Globus pallidus (tissue), 1 donor: ENCODE results near the gene ASMT.
"Not testable (repeated sequence)": the region's sequence is repeated elsewhere in the genome, so short reads cannot be mapped to it uniquely, and the experiment has no call there.

Experiments used
- DNase-seq: peaks from one replicate; pipeline ENCODE4 v3.0.0-alpha.2; 2015; ENCODE audit warnings: low spot score

The ASMT gene

DNA sequence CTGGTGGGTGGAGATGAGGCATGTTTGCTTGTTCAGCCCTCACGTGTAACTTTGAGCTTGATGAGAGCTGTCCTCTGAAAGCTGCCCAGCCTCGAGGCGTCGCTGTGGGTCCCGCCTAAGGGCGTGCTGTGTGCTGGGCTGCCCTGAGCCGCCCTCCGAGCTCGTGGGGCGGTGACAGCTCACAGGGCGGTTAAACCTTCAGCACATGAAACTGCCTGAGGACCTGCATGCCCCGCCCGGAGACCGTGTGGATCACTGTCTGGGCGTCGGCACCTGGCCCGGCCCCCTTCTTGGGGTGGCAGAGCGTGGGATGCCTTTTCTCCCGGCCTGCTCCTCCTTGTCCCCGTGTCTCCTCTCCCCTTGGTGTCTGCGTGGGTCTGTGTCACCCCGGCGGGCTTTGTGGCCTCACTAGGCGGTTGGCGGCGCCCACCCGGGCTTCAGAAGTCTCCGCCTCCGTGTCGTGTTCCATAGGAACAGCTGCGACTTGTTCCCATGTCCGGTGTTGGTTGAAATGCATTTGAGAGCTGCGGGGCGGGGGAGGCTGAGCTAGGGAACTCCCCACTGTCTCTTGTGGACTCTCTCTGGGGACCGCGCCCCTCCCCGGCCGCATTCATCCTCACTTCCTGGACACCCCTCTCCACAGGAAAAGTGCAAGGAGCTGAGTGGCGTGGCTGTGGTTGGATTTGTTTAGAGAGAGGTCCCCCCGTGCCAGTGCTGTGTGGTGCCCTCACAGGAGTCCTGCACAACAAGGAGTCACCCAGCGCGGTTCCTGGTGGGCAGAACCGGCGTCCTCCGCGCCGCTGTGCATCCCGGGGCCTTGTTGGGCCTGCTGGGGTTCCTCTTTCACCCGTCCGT, 16.6 kb upstream of the ASMT start:
- no peak for DNase-seq

DNA sequence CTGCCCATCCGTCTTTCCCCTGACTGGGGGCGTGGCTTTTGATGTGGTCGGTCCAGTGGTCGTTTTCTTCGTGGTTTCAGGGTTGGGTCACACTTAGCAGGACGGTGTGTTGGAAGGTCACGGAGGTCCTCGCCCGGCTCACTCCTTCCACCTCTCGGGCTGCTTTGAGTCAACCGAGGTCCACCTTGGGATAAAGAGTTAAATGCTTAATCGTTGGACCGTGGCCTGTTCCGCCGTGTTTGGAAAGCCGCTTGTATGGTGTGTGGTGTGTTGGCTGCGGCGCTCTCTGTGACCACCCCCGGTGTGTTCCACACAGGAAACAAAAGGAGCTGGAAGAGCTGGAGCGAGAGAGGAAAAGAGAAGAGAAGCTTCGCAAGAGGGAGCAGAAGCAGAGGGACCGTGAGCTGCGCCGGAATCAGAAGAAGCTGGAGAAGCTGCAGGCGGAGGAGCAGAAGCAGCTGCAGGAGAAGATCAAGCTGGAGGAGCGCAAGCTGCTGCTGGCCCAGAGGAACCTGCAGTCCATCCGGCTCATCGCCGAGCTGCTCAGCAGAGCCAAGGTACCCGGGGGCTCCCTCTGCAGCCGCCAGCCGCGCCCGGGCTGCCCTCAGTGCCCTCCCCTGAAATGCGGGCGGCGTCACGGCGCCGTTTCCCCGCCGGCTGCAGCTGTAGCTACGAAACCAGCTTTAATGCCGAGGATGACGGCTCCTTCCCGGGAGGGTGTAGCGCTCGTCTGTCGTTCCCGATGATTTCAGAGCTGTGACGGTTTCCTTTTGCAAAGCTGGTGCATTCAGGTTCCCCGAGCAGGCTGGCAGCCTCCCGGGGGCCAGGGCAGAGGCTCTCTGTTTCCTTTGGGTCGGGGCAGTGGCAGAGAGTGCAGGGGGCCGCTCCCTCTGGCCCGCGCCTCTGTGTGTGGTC, 15.7 kb upstream of the ASMT start:
- DNase-seq = no peak

DNA sequence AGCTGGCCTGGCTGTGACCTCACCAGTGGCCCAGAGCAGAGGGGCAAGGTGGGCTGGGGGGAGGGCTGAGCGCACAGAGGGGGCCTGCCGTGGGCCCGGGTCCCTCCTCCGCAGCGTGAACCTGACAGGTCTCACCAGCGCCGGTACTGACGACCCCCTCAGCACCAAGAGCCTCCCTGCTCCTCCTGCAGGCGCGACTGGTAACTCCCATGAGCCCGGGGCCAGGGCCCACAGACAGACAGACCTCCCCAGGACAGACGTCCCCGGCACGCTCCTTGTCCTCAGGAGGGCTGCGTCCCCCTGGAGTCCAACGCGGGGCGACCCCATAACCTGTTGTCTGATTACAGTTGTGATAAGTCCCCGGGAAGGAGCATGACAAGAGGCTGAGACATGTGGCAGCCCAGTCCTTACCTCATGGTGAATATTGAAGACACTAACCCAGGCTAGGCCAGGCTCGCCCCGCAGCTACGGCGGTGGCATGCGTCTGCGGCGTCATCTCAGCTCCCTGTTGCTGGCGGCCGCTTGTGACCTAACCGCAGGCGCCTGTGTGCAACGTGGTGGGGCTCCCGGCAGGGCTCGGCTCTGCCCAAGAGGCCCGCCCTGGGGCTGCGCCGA, 15.0 kb upstream of the ASMT start:
- no peak for DNase-seq

DNA sequence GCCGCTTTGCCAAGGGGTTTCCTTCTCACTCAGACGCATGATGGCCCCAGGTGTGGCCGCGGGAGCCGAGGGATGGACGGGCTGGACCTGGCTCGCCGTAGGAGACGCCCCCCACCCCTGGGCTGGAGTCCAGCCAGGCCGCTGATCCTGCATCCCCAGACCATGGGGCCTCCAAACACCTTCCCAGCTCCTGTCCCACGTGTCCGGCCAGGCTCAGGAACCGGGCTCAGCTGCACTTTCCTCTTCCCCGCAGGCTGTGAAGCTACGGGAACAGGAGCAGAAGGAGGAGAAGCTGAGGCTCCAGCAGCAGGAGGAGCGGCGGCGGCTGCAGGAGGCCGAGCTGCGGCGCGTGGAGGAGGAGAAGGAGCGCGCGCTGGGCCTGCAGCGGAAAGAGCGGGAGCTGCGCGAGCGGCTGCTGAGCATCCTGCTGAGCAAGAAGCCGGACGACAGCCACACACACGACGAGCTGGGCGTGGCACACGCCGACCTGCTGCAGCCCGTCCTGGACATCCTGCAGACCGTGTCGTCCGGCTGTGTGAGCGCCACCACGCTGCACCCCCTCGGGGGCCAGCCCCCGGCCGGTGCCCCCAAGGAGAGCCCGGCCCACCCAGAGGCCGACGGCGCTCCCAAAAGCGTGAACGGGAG, 14.3 kb upstream of the ASMT start:
- no peak for DNase-seq

DNA sequence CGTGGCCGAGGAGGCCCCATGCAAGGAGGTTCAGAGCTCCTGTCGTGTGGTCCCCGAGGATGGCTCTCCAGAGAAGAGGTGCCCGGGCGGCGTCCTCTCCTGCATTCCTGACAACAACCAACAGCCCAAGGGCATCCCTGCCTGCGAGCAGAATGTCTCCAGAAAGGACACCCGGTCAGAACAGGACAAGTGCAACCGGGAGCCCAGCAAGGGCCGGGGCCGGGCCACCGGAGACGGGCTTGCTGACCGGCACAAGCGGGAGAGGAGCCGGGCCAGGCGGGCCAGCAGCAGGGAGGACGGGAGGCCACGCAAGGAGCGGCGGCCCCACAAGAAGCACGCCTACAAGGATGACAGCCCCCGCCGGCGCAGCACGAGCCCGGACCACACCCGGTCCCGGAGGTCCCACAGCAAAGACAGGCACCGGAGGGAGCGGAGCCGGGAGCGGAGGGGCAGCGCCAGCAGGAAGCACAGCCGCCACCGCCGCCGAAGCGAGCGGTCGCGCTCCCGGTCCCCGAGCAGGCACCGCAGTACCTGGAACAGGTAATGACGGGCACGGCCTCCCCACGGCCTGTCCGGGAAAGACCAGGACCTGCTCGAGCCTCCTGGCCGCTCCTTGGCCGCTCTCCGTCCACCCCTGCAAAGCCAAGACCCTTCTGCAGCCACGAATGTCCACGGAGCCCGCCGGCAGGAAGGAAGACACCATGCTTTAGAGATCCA, 13.7 kb upstream of the ASMT start:
- DNase-seq = no peak

DNA sequence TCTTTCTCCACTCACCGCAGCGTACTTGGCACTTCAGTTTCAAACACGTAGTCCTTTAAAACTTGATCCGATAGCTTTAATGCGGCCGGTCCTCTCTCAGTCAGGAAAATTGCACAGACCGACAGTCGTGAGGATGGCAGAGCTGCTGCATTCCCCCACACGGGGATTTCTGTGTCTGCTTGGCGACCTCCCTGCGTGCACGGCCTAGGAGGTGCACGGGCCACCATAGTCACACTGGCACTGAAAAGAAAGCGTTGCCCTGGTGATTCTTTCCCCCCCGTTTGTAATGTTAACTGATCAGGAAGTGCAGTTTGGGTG, 13.1 kb upstream of the ASMT start:
- no peak for DNase-seq

DNA sequence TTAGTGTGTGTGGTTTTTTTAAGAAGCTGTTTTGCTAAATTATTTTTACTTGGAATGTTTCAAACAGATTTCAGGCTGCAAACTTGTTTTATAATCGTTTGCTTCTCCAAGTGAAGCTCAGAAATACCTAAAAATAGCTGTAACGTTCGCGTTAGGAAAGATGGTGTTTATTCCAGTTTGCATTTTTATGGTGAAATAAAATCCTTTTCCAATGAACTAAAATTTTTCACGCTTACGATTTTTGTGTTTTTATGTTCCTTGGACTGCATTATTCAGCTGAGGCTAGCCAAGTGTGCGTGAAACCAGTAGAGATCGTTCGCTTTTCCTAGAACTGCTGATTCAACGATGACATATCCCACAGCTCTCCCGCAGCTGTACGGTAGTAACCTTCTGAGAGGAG, 12.6 kb upstream of the ASMT start:
- no peak for DNase-seq

DNA sequence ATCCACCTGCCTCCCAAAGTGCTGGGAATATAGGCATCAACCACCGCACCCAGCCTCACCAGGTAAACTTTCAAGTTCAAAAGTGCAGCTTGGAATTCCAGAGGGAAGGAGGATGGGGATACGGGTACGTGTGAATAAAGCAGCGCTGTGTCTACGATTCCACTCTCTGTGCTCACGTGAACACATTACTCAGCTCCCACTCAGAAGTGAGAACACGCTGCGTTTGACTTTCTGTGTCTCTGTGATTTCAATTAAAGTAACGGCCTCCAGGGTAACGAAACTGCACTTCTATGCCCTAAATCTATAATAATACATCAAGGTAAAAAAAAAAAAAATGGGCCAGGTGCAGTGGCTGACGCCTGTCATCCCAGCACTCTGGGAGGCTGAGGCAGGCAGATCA, 8.4 kb upstream of the ASMT start:
- no peak for DNase-seq

DNA sequence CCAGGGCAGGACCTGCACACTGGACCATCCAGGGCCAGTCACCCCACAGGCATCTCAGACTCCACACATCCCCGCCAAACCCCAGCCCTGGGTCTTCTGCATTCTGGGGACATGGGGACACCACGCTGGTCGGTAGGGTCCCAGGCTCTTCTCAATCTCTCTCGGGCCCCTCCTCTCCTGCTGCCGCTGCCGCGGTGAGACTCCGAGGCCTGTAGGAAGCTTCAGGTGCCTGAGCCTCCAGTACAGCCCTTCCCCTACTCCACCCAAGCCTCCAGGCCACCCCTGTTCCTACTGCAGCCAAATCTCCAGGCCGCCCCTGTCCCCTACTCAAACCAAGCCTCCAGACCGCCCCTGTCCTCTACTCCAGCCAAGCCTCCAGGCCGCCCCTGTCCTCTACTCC, 5.5 kb upstream of the ASMT start:
- DNase-seq = no peak

DNA sequence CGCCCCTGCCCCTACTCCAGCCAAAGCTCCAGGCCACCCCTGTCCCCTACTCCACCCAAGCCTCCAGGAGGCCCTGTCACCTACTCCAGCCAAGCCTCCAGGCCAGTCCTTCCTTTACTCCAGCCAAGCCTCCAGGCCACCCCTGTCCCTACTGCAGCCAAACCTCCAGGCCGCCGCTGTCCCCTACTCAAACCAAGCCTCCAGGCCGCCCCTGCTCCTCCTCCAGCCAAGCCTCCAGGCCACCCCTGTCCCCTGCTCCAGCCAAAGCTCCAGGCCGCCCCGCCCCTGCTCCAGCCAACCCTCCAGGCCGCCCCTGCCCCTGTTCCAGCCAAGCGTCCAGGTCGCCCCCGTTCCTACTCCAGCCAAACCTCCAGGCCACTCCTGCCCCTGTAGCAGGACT, 5.1 kb upstream of the ASMT start:
- DNase-seq = no peak

DNA sequence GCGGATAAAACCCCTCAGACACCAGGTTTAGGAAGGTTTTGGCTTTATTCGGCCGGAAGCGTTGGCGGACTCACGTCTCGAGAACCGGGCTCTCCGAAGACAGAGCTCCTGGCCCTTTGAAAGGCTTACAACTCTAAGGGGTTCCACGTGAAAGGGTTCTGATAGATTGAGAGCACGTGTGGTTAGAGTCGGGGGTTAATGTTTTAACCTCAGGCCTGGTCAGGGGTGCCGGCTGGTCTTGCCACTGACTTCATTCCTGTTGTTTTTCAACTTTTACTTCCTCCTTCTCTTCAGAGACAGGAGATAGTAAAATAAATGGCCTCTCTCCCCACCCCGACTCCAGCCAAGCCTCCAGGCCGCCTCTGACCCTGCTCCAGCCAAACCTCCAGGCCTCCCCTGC, 4.7 kb upstream of the ASMT start:
- no peak for DNase-seq

DNA sequence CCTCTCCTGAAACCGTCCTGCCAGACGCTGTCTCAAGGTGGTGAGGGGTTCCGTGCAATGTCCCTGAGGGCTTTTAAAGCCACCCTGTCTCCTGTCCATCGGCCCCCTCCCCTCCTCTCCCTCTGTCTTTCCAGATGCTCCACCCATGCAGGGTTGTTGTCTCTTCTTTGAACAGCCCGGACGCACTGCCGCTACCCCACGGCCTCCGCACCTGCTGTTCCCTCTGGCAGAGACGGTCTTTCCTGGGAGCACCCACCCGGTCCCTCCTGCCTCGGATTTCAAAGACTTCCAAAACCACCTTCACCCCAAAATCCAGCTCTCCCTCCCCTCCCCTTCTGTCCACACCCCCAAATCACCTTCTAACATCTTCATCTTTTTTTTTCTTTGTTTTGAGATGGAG, 4.1 kb upstream of the ASMT start:
- DNase-seq = no peak

DNA sequence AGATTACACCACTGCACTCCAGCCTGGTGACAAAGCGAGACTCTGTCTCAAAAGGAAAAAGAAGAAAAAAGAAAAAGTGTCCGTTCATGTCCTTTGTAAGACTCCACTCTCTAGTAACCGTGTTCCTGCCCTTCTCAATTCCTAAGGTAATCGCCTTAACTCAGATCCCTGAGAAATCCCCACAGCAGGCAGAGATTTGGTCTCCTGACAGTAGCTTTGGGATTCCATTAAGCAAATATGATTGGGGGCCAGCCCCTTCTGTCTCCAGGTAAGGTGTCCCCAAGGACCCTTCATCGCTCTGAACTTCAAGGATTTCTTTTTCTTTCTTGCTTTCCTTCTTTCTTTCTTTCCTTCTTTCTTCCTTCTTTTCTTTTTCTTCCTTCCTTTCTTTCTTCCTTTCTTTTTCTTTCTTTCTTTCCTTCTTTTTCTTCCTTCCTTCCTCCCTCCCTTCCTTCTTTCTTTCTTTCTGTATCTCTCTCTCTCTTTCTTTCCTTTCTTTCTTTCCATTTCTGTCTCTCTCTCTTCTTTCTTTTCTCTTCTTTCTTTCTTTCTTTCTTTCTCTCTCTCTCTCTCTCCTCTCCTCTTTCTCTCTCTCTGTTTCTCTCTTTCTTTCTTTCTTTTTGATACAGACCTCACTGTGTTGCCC, 2.1 kb upstream of the ASMT start:
- no peak for DNase-seq

DNA sequence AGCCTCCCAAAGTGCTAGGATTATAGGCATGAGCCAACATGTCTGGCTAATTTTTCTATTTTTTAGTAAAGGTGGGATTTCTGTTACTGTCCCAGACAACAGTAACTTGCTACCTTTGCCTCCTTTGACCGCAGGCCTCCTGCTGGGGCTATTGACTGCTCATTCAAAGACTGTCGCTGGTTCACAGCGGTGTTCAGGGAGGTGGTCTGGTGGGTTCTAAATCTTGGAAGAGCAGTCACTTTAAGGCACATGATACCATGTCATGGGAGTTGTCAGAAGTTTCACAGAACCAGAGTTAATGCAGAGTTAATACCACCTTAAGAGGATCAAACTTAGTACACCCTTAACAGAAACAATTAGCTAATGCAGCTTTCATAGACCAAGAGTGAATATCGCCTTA, 3.8 kb downstream of the ASMT start:
- DNase-seq = no peak

DNA sequence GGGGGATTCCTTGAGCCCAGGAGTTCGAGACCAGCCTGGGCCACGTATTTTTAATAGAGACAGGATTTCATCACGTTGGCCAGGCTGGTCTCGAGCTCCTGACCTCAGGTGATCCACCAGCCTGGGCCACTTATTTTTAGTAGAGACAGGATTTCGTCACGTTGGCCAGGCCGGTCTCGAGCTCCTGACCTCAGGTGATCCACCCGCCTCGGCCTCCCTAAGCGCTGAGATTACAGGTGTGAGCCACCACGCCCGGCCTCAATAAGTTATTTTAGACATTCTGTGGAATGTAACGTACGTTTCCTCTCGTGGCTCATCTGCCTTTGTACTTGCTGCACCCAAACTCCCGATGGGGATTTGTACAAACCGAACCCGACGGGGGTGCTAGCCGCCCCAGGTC, 8.8 kb downstream of the ASMT start:
- DNase-seq = no peak

DNA sequence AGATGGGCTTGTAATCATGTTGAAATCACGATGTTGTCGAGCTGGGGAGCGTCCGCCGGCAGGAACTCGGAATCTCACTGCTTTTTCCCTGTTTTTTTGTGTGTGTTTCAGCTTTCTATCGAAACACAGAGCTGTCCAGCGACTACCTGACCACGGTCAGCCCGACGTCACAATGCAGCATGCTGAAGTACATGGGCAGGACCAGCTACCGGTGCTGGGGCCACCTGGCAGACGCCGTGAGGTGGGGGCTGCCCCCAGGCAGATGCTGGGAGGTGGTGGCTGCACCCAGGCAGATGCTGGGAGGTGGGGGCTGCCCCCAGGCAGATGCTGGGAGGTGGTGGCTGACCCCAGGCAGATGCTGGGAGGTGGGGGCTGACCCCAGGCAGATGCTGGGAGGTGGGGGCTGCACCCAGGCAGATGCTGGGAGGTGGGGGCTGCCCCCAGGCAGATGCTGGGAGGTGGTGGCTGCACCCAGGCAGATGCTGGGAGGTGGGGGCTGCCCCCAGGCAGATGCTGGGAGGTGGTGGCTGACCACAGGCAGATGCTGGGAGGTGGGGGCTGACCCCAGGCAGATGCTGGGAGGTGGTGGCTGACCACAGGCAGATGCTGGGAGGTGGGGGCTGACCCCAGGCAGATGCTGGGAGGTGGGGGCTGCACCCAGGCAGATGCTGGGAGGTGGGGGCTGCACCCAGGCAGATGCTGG, 9.4 kb downstream of the ASMT start:
- not testable (repeated sequence) for DNase-seq

DNA sequence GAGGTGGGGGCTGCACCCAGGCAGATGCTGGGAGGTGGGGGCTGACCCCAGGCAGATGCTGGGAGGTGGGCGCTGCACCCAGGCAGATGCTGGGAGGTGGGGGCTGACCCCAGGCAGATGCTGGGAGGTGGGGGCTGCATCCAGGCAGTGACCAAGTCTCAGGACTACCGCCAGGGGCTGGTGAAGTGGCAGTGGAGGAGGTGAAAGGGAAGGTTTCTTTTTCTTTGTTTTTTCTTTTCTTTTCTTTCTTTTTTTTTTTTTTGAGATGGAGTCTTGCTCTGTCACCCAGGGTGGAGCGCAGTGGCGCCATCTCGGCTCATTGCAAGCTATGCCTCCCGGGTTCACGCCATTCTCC, 10.0 kb downstream of the ASMT start:
- DNase-seq = not testable (repeated sequence)

DNA sequence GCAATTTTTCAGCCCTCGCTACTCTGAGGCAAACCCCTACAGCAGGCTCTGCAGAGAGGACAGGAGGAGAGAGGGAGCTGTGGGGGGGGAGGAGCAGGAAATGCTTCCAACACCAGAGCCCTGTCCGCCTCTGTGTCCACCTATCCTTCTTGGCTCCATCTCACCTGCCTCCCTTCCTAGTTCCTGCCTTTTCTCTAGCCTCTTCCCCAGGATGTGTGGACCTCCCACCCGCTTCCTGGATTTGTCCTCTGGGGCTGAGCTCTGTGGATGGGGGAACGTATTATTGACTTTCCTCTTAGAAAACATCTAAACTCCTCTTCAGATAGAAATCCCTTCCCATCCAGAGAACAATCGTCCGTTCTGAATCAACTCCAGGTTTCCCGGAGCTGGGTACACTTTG, 14.4 kb downstream of the ASMT start:
- DNase-seq = no peak

DNA sequence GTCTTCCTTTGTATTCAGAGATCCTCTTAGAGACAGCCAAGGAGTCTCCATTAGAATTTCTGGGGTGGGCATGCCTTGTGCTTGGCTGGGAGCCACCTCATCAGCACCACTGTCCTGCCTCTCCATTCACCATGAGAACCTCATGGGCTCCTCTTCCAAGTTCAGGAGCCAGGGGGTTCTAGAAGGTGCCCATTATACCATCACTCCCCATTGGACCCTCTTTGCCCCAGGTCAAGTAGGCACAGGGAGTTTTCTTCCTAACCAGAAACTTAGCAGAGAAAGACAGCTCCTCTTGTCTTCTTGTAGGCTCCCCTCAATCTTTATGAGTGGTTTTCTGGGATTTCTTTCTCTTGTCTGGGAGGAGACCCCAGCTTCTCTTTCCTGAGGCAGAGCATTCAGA, 31.1 kb downstream of the ASMT start:
- no peak for DNase-seq

DNA sequence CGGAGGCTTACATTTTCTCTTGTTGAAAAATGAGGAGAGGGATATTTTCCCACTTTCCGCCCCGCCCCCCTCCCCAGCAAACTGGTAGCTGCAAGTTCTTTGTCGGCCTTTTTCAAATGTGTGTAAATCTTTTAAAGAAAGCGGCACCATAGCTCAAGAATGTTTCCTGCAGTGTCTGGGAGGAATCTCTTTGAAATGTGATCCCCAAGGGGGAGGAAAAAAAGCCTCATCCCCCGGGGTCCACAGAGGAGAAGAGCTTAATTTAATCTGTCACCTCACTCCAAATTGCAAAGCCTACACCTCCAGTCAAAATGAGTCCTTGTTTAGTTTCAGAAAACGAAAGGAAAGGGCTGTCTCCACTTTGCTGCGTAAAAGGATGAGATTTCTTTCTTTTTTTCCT, 34.8 kb downstream of the ASMT start:
- DNase-seq = no peak
